Measurements from ENCODE around the gene ARSG.
A peak's percentile ranks its signal among the peaks of the same experiment; 100 is the strongest.

The ARSG gene

DNA sequence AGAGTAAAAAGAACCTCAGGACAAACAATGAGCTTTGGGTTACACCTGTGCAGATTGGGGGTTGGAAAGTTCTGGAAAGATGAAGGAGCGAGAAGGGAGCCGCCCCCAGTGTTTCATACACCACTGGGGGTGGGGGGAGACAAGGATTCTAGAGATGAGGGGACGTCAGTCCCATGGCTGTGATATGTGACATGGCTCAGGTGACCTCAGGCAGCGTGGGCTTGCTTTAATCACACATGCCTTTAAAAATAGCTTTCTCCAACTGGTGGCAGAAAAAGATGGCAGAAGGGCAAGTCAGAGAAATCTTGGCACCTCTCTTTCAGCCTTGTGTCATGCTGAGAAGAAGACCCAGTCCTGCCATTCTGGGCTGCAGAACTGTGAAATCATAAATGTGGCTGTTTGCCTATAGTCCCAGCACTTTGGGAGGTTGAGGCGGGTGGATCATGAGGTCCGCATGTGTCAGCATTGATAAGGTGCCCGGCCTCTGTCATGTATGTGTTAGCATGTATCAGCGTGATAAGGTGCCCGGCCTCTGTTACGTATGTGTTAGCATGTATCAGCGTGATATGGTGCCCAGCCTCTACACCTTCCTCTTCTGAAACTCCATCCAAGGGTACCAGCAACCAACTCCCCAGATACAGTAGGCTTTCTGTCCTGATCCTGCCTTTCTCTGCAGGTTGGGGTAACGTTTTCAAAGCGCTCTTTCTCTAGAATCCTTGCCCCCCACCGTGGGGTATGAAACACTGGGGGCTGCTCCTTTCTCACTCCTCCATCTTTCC lies 141.0 kb downstream of the ARSG start:
- no peak for DNase-seq

DNA sequence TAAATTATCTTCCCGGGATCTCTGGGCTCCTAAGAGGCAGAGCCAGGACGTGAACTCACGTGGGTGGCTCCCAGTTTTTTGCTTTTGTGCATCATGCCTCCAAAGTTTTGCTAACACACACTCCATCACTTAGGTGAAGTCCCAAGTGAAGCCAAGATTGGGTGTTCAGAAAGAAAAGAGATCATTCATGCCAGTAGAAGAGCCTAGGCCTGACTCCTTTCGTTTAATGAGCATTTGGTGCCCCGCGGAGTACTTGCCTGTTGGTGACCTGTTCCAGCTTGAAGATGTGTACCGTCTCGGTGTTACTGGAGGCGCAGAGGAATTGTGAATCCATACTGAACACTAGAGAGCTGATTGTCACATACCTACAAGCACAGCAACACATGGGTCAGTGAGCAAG lies 141.9 kb downstream of the ARSG start:
- DNase-seq = no peak

DNA sequence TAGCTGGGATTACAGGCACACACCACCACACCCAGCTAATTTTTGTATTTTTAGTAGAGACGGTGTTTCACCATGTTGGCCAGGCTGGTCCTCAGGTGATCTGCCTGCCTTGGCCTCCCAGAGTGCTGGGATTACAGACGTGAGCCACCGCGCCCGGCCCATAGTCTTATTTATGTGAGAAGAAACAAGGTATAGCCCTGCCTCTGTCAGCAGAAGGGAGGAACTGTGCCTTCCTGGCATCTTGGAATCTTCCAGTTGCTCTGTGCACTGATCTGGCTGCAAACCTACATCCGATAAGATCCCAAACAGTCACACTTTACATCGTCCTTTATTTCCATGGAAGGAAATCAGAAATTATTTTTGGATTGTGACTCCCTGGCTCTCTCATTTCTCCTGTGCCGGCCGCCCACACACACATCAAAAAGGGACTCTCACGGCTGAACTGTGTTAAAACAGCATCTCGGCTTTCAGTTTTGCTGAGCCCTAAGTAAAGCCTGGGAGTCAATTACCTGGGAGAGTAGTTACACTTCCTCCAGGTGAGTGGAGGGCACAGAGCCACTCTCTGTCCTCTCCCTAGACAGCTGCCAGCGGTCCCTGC lies 142.7 kb downstream of the ARSG start:
- DNase-seq = no peak

DNA sequence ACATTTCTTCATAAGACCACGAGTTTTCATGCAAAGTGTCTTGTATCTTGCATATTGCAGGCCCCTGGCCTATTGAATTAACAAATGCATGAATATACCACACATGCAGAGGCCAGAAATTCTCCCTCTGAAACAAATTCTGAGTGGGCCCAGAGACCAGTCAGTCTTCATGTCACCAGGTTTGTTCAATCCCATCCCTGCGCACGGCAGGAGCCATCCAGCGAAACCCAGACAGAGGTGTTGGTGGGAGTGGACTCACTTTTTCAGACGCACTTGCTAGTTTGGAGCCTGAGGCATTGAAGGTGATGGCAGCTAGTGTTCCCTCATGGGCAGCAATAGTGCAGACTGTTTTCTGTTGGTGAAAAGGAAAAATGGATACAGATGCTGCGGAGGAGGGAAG lies 144.1 kb downstream of the ARSG start:
- DNase-seq = no peak

DNA sequence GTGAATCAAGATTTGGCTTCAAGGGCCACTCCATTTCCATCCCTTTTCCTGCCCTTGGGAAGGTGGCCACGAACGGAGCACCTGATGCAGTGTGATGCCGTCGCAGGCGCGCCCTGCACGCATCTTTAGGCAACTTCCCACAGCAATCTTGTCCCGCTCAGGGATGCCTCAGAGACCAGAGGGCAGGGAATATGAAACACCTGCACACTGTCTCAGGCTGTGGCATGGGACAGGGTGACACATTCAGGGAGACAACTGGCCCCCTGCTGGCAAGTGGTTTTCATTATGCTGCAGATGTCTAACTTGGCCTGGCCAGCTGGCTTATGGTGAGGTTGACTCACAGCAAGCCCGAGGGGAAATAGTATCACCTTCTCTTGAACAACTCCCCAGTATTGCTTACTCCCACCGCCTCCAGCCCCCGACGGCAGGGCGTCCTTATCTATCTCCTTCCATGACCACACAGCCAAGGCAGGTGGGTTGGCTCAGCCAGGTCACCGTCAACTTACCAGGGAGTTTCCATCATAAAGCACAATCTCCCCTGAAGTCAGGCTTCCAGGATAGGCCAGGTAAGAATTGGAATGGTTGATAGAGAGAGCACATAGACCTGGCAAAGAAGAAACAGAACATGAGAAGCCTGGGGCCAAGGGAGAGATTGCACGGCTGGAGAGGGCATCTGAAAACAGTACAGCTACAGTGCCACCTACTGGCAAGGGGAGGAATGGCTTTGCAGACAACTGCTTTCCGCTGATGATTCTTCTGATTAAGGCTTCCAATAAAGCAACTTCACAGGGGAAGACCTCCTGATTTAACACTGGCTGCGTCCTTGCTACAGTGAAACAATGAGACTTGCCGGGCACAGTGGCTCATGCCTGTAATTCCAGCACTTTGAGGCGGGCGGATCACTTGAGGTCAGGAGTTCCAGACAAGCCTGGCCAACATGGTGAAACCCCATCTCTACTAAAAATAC lies 144.9 kb downstream of the ARSG start:
- peak; percentile 73 for DNase-seq

DNA sequence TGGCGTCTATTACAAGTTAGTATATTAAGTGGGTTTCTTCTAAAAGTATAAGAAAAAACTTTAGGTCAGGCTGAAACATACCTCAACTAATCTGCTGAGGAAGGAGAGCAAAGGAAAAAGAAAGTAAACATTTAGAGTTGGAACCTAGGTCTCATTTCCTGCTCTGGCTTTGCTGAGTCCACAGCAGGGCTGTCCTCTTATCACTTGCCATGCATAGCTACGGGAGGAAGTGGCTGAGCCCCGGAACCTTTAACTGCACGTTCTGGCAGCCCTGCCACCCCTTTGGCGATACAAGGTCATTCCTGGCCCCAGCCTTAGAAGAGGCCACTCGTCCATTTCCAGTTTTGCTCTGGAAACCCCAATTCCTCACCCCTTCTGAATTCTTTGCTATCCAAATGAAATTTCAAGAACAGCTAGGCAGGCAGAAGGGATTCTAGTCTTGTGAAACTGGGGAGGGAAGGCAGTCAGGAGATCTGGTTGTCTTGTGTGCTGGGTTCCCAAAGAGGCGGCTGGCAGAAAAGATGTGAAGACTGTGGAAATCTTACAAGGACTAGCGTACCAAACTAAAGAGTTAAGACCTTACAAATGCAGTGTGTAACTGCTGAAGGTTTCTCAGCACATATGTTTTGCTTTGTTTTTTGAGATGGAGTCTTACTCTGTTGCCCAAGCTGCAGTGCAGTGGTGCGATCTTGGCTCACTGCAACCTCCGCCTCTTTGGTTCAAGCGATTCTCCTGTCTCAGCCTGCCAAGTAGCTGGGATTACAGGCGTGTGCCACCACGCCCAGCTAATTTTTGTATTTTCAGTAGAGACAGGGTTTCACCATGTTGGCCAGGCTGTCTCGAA lies 146.9 kb downstream of the ARSG start:
- no peak for DNase-seq

DNA sequence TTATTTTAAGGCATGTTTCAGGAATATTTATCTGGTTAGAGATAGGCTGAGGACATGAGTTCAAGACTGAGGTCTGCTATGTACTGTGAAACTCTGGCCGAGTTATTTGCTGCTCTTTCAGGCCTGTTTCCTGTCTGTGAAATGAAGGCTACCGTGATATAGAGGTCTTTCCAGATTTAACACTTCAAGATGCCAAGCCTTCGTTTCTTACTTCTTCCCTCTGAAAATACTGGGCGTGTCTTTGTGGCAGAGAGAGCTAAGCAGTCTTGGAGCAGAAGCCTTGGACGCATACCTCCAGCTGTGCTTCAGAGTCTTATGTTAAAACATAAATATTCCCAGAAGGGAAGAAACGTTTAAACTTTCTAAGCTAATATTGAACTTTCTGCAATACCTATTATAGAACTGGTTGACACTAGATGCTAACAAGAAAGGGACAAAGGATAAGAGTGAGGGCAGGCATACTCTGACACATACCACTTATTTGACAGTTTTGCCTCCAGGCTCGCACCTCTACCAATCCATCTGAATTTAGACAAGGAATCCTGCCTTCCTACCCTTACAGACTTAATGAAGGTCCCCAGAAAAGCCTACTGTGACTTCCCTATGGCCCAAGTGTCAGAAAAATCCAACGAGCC lies 148.5 kb downstream of the ARSG start:
- no peak for DNase-seq

DNA sequence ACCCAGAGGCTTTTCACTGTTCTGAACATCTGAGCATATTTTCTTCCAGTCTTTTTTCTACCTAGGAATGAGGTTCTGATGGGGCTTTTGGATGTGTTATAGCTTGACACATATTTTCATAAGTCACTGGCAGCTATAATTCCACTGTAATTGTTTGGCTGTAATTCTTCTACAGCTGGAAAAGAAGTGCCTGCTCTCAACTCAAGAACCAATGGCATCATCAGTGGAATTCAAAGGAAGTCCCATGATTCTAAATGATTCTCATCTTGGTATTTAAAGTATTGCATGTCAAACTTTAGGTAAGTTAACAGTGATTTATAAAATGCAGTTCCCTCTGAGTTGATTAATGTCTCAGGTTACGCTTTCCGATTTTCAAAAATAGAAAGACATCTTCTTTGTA lies 149.2 kb downstream of the ARSG start:
- no peak for DNase-seq

DNA sequence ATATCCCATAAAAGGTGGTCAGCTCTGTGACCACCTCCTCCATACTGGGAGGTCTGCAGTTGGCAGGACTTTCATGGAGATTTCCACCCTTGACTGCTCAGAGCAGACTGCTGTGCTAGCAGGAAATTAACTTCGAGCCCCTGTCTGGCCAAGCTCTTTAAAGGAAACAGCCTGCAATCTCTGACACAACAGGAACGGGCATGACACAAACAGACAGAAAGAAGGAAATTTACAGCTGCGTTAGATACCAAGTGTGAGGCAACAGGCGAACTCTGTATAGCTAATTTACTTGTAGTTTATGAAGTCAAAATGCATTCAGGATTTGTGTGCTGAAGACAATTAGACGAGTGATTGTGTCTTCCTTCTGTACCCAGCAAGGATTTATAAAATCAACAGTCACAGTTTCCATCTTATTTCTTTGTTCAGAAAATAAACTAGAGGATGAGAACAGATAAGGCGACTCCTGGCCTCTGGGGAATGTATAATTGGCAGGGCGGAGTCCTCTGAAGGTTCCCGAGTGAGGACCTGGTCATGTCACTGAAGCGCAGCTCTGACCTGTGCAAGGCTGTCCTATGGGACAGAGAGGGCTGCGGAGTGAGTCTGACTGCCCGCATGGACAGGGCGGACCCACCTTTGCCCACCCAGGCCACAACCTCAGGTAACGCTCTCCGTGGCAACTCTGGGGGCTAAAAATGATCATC lies 149.9 kb downstream of the ARSG start:
- DNase-seq = no peak

DNA sequence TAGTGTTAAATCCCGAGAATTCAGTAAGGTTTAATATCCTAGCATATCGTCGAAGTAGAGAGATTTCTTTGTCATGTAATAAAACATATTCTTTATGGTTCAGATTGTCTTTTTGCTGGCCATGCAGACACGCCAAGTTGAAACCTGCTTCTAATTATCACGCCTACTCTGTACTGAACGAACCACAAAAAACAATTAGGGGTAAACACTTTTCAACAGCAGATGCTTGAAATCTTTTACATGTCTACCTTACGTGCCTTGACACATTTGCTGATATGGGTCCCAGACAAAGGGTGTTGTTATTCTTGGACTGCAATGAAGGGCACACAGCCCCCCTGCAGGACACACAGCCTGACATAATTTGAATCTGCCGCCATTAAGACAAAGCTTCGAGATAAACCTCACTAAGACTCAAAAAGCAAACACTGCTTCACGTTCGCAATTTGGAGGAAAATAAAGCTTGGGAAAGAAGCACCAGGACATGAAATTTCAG lies 152.7 kb downstream of the ARSG start:
- no peak for DNase-seq

DNA sequence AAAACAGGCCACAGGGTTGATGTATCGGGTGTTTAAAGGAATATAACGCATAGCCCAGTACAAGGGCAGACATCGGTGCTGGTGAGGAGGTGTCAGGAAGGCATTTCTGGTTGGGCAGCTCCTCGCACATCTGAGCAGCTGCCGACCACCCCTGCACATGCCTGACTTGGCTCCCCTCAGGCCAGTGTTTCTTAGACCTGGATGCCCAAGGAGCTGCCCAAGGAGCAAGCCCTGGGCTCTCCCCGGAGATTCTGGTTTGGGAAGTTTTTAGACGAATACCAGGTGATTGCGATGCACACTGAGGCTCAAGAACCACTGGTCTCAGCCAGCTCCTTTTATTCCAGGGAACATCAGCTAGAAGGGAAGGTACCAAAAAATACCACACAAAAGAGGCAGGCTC lies 154.4 kb downstream of the ARSG start:
- DNase-seq = no peak

DNA sequence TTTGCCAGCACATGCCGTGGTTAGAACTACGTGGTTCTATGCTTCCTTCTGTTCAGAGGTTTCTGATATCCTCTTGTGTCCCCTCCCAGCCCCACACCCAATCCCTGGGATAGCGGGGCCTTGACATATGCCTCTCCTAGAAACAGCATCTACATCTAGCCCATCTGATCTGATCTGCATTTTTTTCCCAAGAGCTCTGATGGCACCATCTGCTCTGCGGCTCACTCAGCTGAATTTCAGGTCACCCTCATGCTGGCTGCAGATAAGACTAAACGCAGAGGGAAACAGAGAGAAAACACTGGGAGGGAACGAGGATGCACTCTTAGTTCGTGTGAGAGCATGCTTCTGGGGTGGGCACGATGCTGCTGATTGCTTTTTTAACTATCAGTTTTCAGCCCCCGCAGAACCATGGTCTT lies 155.3 kb downstream of the ARSG start:
- no peak for DNase-seq

DNA sequence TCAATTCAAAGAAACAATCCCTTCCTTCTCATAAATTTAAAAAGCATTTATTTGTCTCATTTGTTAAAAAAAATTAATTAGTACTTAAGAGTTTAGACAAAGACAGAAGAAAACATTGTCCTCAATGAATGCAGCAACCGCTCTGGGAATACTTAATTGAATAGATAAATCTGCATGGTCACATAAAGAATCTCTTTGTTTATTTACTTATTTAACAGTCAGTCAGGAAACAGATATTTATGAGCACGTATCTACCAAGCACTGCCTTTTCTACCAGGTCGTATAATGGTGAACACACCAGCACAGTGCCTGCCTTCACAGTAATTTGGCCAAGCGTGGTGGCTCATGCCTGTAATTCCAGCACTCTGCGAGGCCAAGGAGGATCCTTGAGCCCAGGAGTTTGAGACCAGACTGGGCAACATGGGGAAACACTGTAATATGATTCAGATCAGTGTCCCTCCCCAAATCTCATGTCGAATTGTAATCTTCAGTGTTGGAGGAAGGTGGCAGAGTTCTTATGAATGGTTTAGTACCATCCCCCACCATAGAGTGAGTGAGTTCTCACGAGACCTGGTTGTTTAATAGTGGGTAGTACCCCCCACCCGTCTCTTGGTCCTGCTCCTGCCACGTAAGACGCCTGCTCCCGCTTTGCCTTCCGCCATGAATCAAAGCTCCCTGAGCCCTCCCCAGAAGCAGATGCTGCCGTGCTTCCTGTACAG lies 157.9 kb downstream of the ARSG start:
- no peak for DNase-seq

DNA sequence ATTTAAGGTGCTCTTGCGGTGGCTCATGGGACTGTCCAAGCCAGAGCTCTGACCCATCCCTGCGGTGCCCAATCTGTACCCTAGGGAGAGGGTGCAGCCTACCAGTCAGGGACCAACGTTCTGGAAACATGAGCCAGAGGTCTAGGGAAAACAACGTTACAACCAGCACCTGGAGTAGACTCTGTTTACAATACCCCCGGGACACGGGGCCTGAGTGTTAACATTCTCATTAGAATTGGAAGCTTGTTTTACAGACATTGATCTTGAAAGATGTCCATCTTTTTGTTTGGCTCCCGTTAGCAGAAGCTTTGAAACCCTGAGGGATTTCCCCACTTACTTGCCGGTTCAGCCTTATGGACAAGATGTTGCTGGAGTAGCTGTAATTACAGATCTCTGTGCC lies 159.1 kb downstream of the ARSG start:
- no peak for DNase-seq

DNA sequence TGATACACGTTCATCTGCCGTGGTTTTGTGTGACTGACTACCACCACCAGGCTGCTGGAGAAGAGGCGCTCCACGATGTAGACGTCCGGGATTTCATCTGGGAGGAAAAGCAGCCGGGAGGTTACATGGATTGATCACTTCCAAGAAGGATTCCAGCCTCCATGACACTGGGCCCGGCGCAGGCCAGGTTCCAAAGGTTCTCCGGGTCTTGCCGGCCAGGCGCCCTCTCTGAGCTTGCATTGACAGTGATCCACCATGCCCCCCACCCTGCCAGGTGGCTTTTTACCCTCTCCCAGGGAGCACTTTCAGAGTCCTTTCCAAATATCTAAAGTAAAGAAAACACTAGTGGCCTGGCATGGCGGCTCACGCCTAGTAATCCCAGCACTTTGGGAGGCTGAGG lies 159.5 kb downstream of the ARSG start:
- no peak for DNase-seq

DNA sequence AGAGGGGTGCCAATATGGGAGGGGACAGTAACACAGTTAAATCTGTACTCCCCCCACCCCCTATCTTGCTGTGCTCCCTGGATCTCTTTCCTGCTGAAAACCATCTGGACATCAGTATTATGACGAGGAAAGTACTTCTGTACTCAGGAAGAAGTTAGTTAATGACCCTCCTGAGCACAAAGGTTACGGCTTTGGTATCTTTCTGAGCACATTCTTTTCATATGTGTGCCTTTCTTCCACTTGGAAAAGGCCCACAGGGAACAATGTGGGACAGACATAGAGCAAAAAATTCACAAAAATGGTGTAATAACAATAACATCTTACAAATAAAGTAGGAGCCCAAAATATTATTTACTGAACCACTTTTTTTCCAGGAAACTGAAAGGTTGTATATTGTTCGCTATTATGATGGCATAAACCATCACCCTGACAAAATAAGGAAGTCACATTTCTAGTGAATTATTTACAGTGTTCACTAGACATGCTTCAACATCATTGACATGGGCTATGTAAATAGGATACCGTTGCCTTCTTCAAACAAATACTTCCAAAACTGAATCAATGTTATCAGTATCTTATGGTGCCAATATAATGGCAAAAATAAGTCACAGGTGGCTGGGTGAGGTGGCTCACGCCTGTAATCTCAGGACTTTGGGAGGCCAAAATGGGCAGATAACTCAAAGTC lies 160.5 kb downstream of the ARSG start:
- DNase-seq = no peak

DNA sequence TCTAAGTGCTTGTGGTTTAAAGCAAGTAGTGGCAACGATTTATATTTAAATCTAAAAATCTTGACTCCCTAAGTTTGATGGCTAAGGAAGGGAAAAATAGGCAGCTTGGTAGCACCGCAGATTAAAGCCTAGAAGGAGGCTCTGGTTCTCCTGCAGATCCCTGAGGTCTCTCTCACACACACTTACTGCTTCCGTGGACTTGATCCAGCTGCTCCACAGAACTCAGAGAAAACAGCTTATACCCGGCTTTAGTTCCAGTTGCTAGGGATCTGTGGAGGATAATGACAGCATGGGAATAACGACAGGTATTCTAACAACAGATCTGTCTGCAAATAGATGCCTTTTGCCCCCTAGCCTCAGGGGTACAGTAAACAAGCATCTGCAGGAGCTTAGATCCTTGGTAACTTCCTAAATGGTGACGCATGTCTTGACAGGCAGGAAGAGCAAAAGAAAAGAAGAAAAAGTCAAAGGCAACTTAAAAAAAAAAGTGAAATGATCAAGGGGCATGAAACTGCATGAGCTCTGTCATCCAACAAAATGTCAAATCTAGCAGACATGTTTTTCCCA lies 161.5 kb downstream of the ARSG start:
- no peak for DNase-seq

DNA sequence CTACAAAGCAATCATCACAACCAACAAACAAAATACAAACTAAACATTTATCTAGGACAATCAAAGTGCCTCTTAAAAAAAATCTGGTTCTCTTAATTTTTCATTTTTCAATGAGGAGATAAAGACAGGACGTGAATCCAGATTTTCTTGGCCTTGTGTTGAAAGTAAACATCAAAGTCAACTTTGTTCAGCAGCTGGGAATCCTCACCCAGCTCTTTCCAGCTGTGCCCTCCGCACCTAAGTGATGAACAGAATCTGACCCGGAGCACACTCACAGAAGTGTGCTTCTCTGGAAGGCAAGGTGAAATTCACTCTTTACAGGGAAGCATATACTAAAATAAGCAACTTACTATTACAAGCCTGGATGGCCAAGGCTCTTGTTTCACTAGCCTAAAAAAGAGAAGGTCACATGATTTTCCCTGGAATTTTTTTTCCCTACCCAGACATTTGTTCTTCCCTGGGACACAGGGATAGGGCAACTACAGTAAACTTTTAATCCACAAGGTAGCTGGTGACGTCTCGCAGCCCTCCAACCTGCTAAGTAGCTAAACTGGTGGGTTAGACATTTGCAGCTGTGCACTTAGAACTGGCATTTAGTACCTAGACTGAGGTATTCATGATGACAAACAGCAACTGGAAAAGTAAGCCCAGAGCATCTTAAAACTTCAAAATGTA lies 162.8 kb downstream of the ARSG start:
- no peak for DNase-seq

DNA sequence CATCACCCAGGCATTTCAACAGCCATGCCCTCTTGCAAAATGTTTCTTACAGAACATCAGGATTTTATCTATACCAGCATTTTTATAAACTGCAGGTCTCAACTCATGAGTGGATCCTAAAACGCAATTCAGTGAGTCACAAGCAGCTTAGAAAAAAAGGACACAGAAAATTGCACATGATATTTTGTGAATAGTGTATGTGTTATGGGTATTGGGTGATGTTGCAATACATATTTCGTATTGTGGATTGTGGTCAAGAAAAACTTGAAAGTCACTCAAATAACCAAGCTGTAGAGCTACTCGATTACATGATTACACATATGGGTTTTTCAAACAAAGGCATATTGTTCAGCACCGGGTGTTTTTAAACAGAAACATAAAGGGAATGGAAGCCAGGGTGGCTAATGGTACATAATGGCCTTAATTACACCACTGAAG lies 164.6 kb downstream of the ARSG start:
- DNase-seq = no peak
